HG02798 (cell line): ENCODE data around the gene HSPA12A.

Source experiments
- ATAC-seq: cut with Tn5 transposase; IDR thresholded peaks from one replicate; pipeline ENCODE4 v1.9.1; 2021; ENCODE audit warnings: mild to moderate bottlenecking; ENCODE audit not compliant: unreplicated experiment, poor library complexity

Gene HSPA12A

GRCh38 chr10:116747325-116747724 lies 5.0 kb upstream of the HSPA12A start:
- no peak for ATAC-seq

GRCh38 chr10:116744885-116745284 lies 2.5 kb upstream of the HSPA12A start:
- ATAC-seq = no peak

GRCh38 chr10:116744163-116744753 lies 1.9 kb upstream of the HSPA12A start:
- ATAC-seq = no peak

GRCh38 chr10:116743266-116744064 lies 1.1 kb upstream of the HSPA12A start:
- no peak for ATAC-seq

- peak; percentile 13 for ATAC-seq
Observed at GRCh38 chr10:116741391-116742351, 695 bp downstream of the HSPA12A start.

GRCh38 chr10:116740971-116741370 lies 1.4 kb downstream of the HSPA12A start:
- ATAC-seq = no peak

- no peak for ATAC-seq
Observed at GRCh38 chr10:116738339-116738738, 4.0 kb downstream of the HSPA12A start.

GRCh38 chr10:116737627-116738327 lies 4.6 kb downstream of the HSPA12A start:
- ATAC-seq = no peak

- ATAC-seq = no peak
Observed at GRCh38 chr10:116733566-116733965, 8.8 kb downstream of the HSPA12A start.

GRCh38 chr10:116732573-116732972 lies 9.8 kb downstream of the HSPA12A start:
- no peak for ATAC-seq

- ATAC-seq = no peak
Observed at GRCh38 chr10:116730464-116731260, 11.7 kb downstream of the HSPA12A start.

GRCh38 chr10:116729243-116729642 lies 13.1 kb downstream of the HSPA12A start:
- no peak for ATAC-seq

- no peak for ATAC-seq
Observed at GRCh38 chr10:116728526-116729096, 13.8 kb downstream of the HSPA12A start.

GRCh38 chr10:116723428-116724281 lies 18.7 kb downstream of the HSPA12A start:
- ATAC-seq = no peak

- ATAC-seq = no peak
Observed at GRCh38 chr10:116722736-116723427, 19.5 kb downstream of the HSPA12A start.

GRCh38 chr10:116721547-116722392 lies 20.6 kb downstream of the HSPA12A start:
- ATAC-seq = no peak
